Measurements from ENCODE around the gene AKIP1. TPM values are rescaled to one million over a fixed set of nuclear protein-coding genes. Genes with fewer than 3 reads are reported as not detected.
A peak's percentile ranks its signal among the peaks of the same experiment; 100 is the strongest.

The AKIP1 gene
- total RNA-seq, 1 donor from 2014 or later, result 25.1 TPM

DNA sequence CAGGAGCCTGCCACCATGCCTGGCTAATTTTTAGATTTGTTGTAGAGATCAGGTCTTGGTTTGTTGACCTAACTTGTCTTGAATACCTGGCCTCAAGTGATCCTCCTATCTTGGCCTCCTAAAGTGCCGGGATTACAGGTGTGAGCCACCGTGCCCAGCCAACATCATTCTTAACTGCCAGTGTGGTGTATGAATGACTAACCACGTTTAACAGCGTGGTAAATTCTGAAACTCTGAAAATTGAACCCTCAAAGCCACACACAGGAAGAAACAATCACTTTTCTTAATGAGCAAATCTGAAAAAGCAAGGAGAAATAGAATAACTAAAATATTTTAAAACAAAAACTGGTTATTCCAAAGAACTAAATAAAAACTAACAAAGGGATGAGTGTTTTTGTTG lies 45.9 kb downstream of the AKIP1 start:
- DNase-seq, result no peak
- intact Hi-C loops (cut with micrococcal nuclease), result no loop called here
- Mint-ChIP-seq H3K9me3 (no peaks in the 10 kb centered on the region), H3K4me1 (peaks cover 17% of the 10 kb centered on the region), H3K27ac (no peak overlapping the region), H3K27me3 (no peaks in the 10 kb centered on the region), H3K36me3 (ENCODE audit: low read depth) (peaks cover 29% of the 10 kb centered on the region), H3K4me3 (no peak overlapping the region)

- intact Hi-C loops (cut with micrococcal nuclease), result loop anchor here (1.0 to 10.0 kb wide), 6 partner anchors 45 to 972 kb away; partner anchors contain the start of genes EIF3F, WEE1 and ZNF143
- Mint-ChIP-seq H3K4me3 (no peak overlapping the region), H3K4me1 (peaks cover 29% of the 10 kb centered on the region), H3K27me3 (no peaks in the 10 kb centered on the region), H3K36me3 (ENCODE audit: low read depth) (peaks cover 21% of the 10 kb centered on the region), H3K9me3 (no peaks in the 10 kb centered on the region), H3K27ac (no peak overlapping the region)
- peak; percentile 83 for DNase-seq
Observed at GRCh38 chr11:8959546-8960166, 48.7 kb downstream of the AKIP1 start.

DNA sequence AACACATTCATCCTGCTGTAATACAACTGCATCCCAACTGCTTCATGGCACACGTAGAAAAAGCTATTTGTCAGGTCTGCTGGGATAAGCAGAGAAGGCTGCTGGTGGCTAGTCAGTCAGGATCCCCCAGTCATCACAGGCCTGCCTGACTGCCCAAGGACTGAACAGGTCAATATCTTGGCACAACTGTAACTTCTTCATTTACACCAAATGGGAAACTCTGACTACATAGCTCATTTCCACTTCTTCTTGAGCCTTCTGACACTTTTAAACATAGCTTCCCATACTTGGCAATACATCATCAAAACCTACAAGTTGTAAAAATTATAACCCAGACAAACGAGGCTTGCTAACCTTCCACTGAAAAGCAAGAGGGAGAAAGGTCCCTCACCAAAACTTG lies 50.4 kb downstream of the AKIP1 start:
- no peak overlapping the region for H3K4me3 Mint-ChIP-seq
- H3K4me1 Mint-ChIP-seq, result peaks cover 36% of the 10 kb centered on the region
- no peak for DNase-seq
- intact Hi-C loops (cut with micrococcal nuclease), result loop anchor here (5.0 to 10.0 kb wide), 5 partner anchors 176 to 974 kb away; partner anchors contain the start of genes EIF3F, WEE1 and ZNF143
- H3K36me3 Mint-ChIP-seq (ENCODE audit: low read depth), result peaks cover 13% of the 10 kb centered on the region
- no peaks in the 10 kb centered on the region for H3K9me3 Mint-ChIP-seq
- H3K27ac Mint-ChIP-seq, result peak overlapping the region; percentile 36
- H3K27me3 Mint-ChIP-seq, result no peaks in the 10 kb centered on the region

GRCh38 chr11:8962841-8963240 lies 51.9 kb downstream of the AKIP1 start:
- H3K36me3 Mint-ChIP-seq (ENCODE audit: low read depth), result peaks cover 7% of the 10 kb centered on the region
- H3K9me3 Mint-ChIP-seq, result no peaks in the 10 kb centered on the region
- peak overlapping the region; percentile 100 for H3K4me3 Mint-ChIP-seq
- H3K27me3 Mint-ChIP-seq, result no peaks in the 10 kb centered on the region
- peak overlapping the region; percentile 78 for H3K27ac Mint-ChIP-seq
- peaks cover 34% of the 10 kb centered on the region for H3K4me1 Mint-ChIP-seq
- intact Hi-C loops (cut with micrococcal nuclease), result loop anchor here (5.0 to 10.0 kb wide), 5 partner anchors 174 to 976 kb away; partner anchors contain the start of genes EIF3F, WEE1 and ZNF143
- DNase-seq, result no peak

DNA sequence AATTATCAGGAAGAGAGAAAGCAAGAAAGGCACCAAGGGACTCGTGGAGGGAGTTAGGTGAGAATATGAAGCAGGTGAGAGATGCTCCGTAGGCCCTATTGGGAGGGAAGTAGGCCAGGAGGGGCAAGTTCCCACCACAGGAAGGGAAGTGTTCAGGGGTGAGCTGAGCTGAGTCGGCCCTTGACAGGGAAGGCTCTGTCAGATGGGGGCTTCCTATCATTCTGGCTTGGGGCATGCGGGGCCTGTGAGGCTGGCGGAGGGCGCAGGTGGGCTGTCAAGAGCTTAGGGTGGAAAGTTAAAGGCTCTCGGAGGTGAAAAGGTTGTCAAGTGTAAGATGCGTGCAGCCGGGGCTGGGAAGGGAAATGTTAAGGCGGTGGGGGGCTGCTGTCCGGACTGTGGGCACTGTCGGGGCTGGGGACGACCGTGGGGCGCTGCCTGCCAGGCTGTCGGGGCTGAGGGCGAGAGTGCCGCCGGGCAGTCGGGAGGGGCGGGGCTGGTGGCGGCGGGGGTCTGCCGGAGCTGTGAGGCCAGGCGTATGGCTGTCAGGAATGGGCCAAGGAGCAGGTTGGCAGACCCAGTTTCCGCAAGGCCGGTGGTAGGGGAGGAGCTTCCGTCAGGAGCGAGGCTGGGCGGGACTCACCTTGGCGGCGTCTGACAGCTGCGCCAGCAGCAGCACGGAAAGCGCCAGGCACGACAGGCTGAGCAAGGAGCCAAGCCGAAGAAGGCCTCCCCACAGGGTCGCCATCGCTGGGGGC lies 52.8 kb downstream of the AKIP1 start:
- Mint-ChIP-seq H3K4me1 (peaks cover 33% of the 10 kb centered on the region), H3K27me3 (no peaks in the 10 kb centered on the region), H3K9me3 (no peaks in the 10 kb centered on the region), H3K4me3 (peak overlapping the region; percentile 100), H3K27ac (peak overlapping the region; percentile 95), H3K36me3 (ENCODE audit: low read depth) (peaks cover 7% of the 10 kb centered on the region)
- intact Hi-C loops (cut with micrococcal nuclease), result loop anchor here (1.0 to 10.0 kb wide), 9 partner anchors 40 to 976 kb away; partner anchors contain the start of genes AKIP1, EIF3F, IPO7 and WEE1
- DNase-seq, result peak; percentile 94

- peak; percentile 95 for DNase-seq
- H3K27ac Mint-ChIP-seq, result peak within 1 kb of the TSS; percentile 95
- no peaks in the 10 kb centered on the region for H3K27me3 Mint-ChIP-seq
- peaks cover 30% of the 10 kb centered on the region for H3K4me1 Mint-ChIP-seq
- no peaks in the 10 kb centered on the region for H3K9me3 Mint-ChIP-seq
- peaks cover 7% of the 10 kb centered on the region for H3K36me3 Mint-ChIP-seq (ENCODE audit: low read depth)
- H3K4me3 Mint-ChIP-seq, result peak within 1 kb of the TSS; percentile 100
- intact Hi-C loops (cut with micrococcal nuclease), result loop anchor here (1.0 to 10.0 kb wide), 9 partner anchors 39 to 977 kb away; partner anchors contain the start of genes AKIP1, EIF3F, IPO7 and WEE1
Observed at GRCh38 chr11:8964324-8965320, 53.6 kb downstream of the AKIP1 start, which contains the start of gene TMEM9B. Gene TMEM9B, minus strand, starts transcription at chr11:8964442. Its CDS starts 129 bp downstream, at chr11:8964313.

DNA sequence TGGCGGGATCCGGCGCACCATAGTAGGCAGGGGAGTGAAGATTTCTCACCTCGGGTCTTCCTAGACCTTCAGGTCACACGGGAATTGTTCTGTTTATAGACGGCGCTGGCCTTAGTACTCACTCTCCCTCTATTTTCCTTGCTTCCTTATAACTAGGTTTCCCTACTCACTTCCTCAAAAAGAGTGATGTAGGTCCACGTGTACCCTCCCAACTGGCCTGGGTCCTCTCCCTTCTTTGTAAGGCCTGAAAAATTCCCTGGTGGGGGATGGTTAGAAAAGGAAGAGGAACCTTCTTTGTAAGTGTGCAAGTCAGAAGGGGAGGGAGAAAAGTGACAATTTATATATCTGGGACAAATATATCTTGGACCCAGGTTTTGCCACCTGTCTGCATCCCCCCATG lies 56.2 kb downstream of the AKIP1 start:
- intact Hi-C loops (cut with micrococcal nuclease), result loop anchor here (10.0 kb wide), 2 partner anchors 608 to 742 kb away; partner anchors contain the start of gene WEE1
- DNase-seq, result no peak
- no peaks in the 10 kb centered on the region for H3K27me3 Mint-ChIP-seq
- H3K4me3 Mint-ChIP-seq, result no peak overlapping the region
- H3K27ac Mint-ChIP-seq, result no peak overlapping the region
- H3K9me3 Mint-ChIP-seq, result no peaks in the 10 kb centered on the region
- peaks cover 5% of the 10 kb centered on the region for H3K36me3 Mint-ChIP-seq (ENCODE audit: low read depth)
- peaks cover 26% of the 10 kb centered on the region for H3K4me1 Mint-ChIP-seq

Other genes with a start within 250 kb of the AKIP1 start
- gene TRIM66, start 228.5 kb upstream of the AKIP1 start, total RNA-seq, result 11.9 and 13.4 TPM in 2 replicates
- gene RPL27A, start 228.4 kb upstream of the AKIP1 start, total RNA-seq, result 738 and 745 TPM in 2 replicates
- gene C11orf16, start 21.8 kb downstream of the AKIP1 start, total RNA-seq, result not detected in 2 replicates
- gene ASCL3, start 31.8 kb downstream of the AKIP1 start, total RNA-seq, result not detected in 2 replicates
- gene TMEM9B, start 53.3 kb downstream of the AKIP1 start, total RNA-seq, result 25.2 and 26.5 TPM in 2 replicates
- gene NRIP3, start 92.8 kb downstream of the AKIP1 start, total RNA-seq, result 4.8 and 5.3 TPM in 2 replicates
- gene SCUBE2, start 180.4 kb downstream of the AKIP1 start, total RNA-seq, result 0.19 TPM in 1 of 2 replicates, not detected in the other